ENCODE results near the gene CAPN5. TPM values are rescaled to one million over a fixed set of nuclear protein-coding genes. Genes with fewer than 3 reads are reported as not detected.

Gene CAPN5
- polyA plus RNA-seq, 4 donors: 43.8 to 61.1 (median 54.7) TPM

GRCh38 chr11:77074626-77075221, 8.0 kb downstream of the CAPN5 start:
- WGBS, 3 donors: 41 to 63% (median 62%) methylated on average over 12 to 15 of the region's 15 CpGs
- H3K36me3 ChIP-seq (ENCODE audit: control insufficient read depth in 3 of 3, insufficient read depth in 2 of 3, low read depth in 1 of 3, low read length in 3 of 3): peaks cover 0 to 41% (median 0%) of the 10 kb centered on the region in 3 donors
- no peak for DNase-seq
- FAIRE-seq: no peak
- H3K4me3 ChIP-seq (ENCODE audit: low read depth in 1 of 3, low read length in 3 of 3): no peak overlapping the region
- no peaks in the 10 kb centered on the region for H3K27me3 ChIP-seq (ENCODE audit: control insufficient read depth in 3 of 3, insufficient read depth in 3 of 3, low read length in 3 of 3)
- H3K4me1 ChIP-seq (ENCODE audit: control insufficient read depth in 3 of 3, insufficient read depth in 2 of 3, low read depth in 1 of 3, low read length in 2 of 3): peaks cover 20 to 54% (median 31%) of the 10 kb centered on the region in 3 donors
- H3K9me3 ChIP-seq (ENCODE audit: control insufficient read depth in 2 of 2, insufficient read depth in 1 of 2, low read depth in 1 of 2, low read length in 1 of 2): no peaks in the 10 kb centered on the region
- H3K27ac ChIP-seq (ENCODE audit: low read depth in 1 of 3, low read length in 2 of 3): peak overlapping the region; percentile 81 to 92 (median 92)

- no peaks in the 10 kb centered on the region for H3K27me3 ChIP-seq (ENCODE audit: control insufficient read depth in 3 of 3, insufficient read depth in 3 of 3, low read length in 3 of 3)
- H3K4me3 ChIP-seq (ENCODE audit: low read depth in 1 of 3, low read length in 3 of 3): no peak overlapping the region
- DNase-seq: peak; percentile 90 to 93
- peaks cover 0 to 39% (median 0%) of the 10 kb centered on the region in 3 donors for H3K36me3 ChIP-seq (ENCODE audit: control insufficient read depth in 3 of 3, insufficient read depth in 2 of 3, low read depth in 1 of 3, low read length in 3 of 3)
- H3K4me1 ChIP-seq (ENCODE audit: control insufficient read depth in 3 of 3, insufficient read depth in 2 of 3, low read depth in 1 of 3, low read length in 2 of 3): peaks cover 20 to 53% (median 28%) of the 10 kb centered on the region in 3 donors
- no peak for FAIRE-seq
- 28 to 58% (median 44%) methylated on average over 5 of the region's 5 CpGs for WGBS, 3 donors
- H3K27ac ChIP-seq (ENCODE audit: low read depth in 1 of 3, low read length in 2 of 3): peak overlapping the region; percentile 81 to 92 (median 92)
- no peaks in the 10 kb centered on the region for H3K9me3 ChIP-seq (ENCODE audit: control insufficient read depth in 2 of 2, insufficient read depth in 1 of 2, low read depth in 1 of 2, low read length in 1 of 2)
Measured at GRCh38 chr11:77075425-77075905, 8.7 kb downstream of the CAPN5 start.

- Histone ChIP-seq H3K4me1 (ENCODE audit: control insufficient read depth in 3 of 3, insufficient read depth in 2 of 3, low read depth in 1 of 3, low read length in 2 of 3) (peaks cover 6 to 53% (median 9%) of the 10 kb centered on the region in 3 donors), H3K9me3 (ENCODE audit: control insufficient read depth in 2 of 2, insufficient read depth in 1 of 2, low read depth in 1 of 2, low read length in 1 of 2) (no peaks in the 10 kb centered on the region), H3K27me3 (ENCODE audit: control insufficient read depth in 3 of 3, insufficient read depth in 3 of 3, low read length in 3 of 3) (no peaks in the 10 kb centered on the region), H3K36me3 (ENCODE audit: control insufficient read depth in 3 of 3, insufficient read depth in 2 of 3, low read depth in 1 of 3, low read length in 3 of 3) (peaks cover 0 to 50% (median 0%) of the 10 kb centered on the region in 3 donors), H3K4me3 (ENCODE audit: low read depth in 1 of 3, low read length in 3 of 3) (no peak overlapping the region), H3K27ac (ENCODE audit: low read depth in 1 of 3, low read length in 2 of 3) (no peak overlapping the region)
- no peak for DNase-seq
- FAIRE-seq: no peak
- WGBS, 3 donors: 93 to 94% (median 94%) methylated on average over 2 of the region's 2 CpGs
Measured at GRCh38 chr11:77079666-77080065, 12.9 kb downstream of the CAPN5 start.

GRCh38 chr11:77080643-77081210, 14.0 kb downstream of the CAPN5 start:
- no peak overlapping the region for H3K4me3 ChIP-seq (ENCODE audit: low read depth in 1 of 3, low read length in 3 of 3)
- no peak overlapping the region for H3K27ac ChIP-seq (ENCODE audit: low read depth in 1 of 3, low read length in 2 of 3)
- WGBS, 3 donors: 89 to 94% (median 93%) methylated on average over 2 of the region's 2 CpGs
- H3K9me3 ChIP-seq (ENCODE audit: control insufficient read depth in 2 of 2, insufficient read depth in 1 of 2, low read depth in 1 of 2, low read length in 1 of 2): no peaks in the 10 kb centered on the region
- FAIRE-seq: no peak
- no peaks in the 10 kb centered on the region for H3K27me3 ChIP-seq (ENCODE audit: control insufficient read depth in 3 of 3, insufficient read depth in 3 of 3, low read length in 3 of 3)
- no peak for DNase-seq
- H3K4me1 ChIP-seq (ENCODE audit: control insufficient read depth in 3 of 3, insufficient read depth in 2 of 3, low read depth in 1 of 3, low read length in 2 of 3): peaks cover 4 to 52% (median 6%) of the 10 kb centered on the region in 3 donors
- peaks cover 0 to 53% (median 0%) of the 10 kb centered on the region in 3 donors for H3K36me3 ChIP-seq (ENCODE audit: control insufficient read depth in 3 of 3, insufficient read depth in 2 of 3, low read depth in 1 of 3, low read length in 3 of 3)

GRCh38 chr11:77081381-77081851, 14.6 kb downstream of the CAPN5 start:
- peaks cover 0 to 59% (median 0%) of the 10 kb centered on the region in 3 donors for H3K36me3 ChIP-seq (ENCODE audit: control insufficient read depth in 3 of 3, insufficient read depth in 2 of 3, low read depth in 1 of 3, low read length in 3 of 3)
- H3K4me3 ChIP-seq (ENCODE audit: low read depth in 1 of 3, low read length in 3 of 3): no peak overlapping the region
- H3K27me3 ChIP-seq (ENCODE audit: control insufficient read depth in 3 of 3, insufficient read depth in 3 of 3, low read length in 3 of 3): no peaks in the 10 kb centered on the region
- peaks cover 3 to 53% (median 4%) of the 10 kb centered on the region in 3 donors for H3K4me1 ChIP-seq (ENCODE audit: control insufficient read depth in 3 of 3, insufficient read depth in 2 of 3, low read depth in 1 of 3, low read length in 2 of 3)
- 80 to 86% (median 84%) methylated on average over 9 of the region's 9 CpGs for WGBS, 3 donors
- no peak overlapping the region for H3K27ac ChIP-seq (ENCODE audit: low read depth in 1 of 3, low read length in 2 of 3)
- DNase-seq: no peak
- no peak for FAIRE-seq
- no peaks in the 10 kb centered on the region for H3K9me3 ChIP-seq (ENCODE audit: control insufficient read depth in 2 of 2, insufficient read depth in 1 of 2, low read depth in 1 of 2, low read length in 1 of 2)

- no peaks in the 10 kb centered on the region for H3K27me3 ChIP-seq (ENCODE audit: control insufficient read depth in 3 of 3, insufficient read depth in 3 of 3, low read length in 3 of 3)
- DNase-seq: no peak
- H3K36me3 ChIP-seq (ENCODE audit: control insufficient read depth in 3 of 3, insufficient read depth in 2 of 3, low read depth in 1 of 3, low read length in 3 of 3): peaks cover 0 to 64% (median 0%) of the 10 kb centered on the region in 3 donors
- no peaks in the 10 kb centered on the region for H3K9me3 ChIP-seq (ENCODE audit: control insufficient read depth in 2 of 2, insufficient read depth in 1 of 2, low read depth in 1 of 2, low read length in 1 of 2)
- peak overlapping the region; percentile 24 to 79 (median 57) for H3K27ac ChIP-seq (ENCODE audit: low read depth in 1 of 3, low read length in 2 of 3)
- H3K4me1 ChIP-seq (ENCODE audit: control insufficient read depth in 3 of 3, insufficient read depth in 2 of 3, low read depth in 1 of 3, low read length in 2 of 3): peaks cover 3 to 59% (median 4%) of the 10 kb centered on the region in 3 donors
- no peak for FAIRE-seq
- no peak overlapping the region for H3K4me3 ChIP-seq (ENCODE audit: low read depth in 1 of 3, low read length in 3 of 3)
- 38 to 47% (median 38%) methylated on average over 10 to 11 of the region's 11 CpGs for WGBS, 3 donors
Measured at GRCh38 chr11:77081976-77082836, 15.4 kb downstream of the CAPN5 start.

GRCh38 chr11:77082838-77083565, 16.2 kb downstream of the CAPN5 start:
- WGBS, 3 donors: 64 to 74% (median 67%) methylated on average over 15 of the region's 15 CpGs
- H3K36me3 ChIP-seq (ENCODE audit: control insufficient read depth in 3 of 3, insufficient read depth in 2 of 3, low read depth in 1 of 3, low read length in 3 of 3): peaks cover 0 to 69% (median 0%) of the 10 kb centered on the region in 3 donors
- peak in 1 of 2 donors; percentile 55 for DNase-seq
- peak overlapping the region; percentile 24 to 80 (median 57) for H3K27ac ChIP-seq (ENCODE audit: low read depth in 1 of 3, low read length in 2 of 3)
- H3K4me3 ChIP-seq (ENCODE audit: low read depth in 1 of 3, low read length in 3 of 3): no peak overlapping the region
- H3K4me1 ChIP-seq (ENCODE audit: control insufficient read depth in 3 of 3, insufficient read depth in 2 of 3, low read depth in 1 of 3, low read length in 2 of 3): peaks cover 6 to 67% (median 8%) of the 10 kb centered on the region in 3 donors
- H3K27me3 ChIP-seq (ENCODE audit: control insufficient read depth in 3 of 3, insufficient read depth in 3 of 3, low read length in 3 of 3): no peaks in the 10 kb centered on the region
- FAIRE-seq: no peak
- no peaks in the 10 kb centered on the region for H3K9me3 ChIP-seq (ENCODE audit: control insufficient read depth in 2 of 2, insufficient read depth in 1 of 2, low read depth in 1 of 2, low read length in 1 of 2)
